Endothelial cell of umbilical vein (primary cell): Measurements from ENCODE around the gene TTYH2. TPM values are rescaled to one million over a fixed set of nuclear protein-coding genes. Genes with fewer than 3 reads are reported as not detected.

Source experiments
- BruUV-seq: library from RNA; stranded (reverse); fragments of 400-500 nt; replicated peaks from 2 replicates; lab custom pipeline; 2021; lab: Mats Ljungman, UMichigan
- CTCF ChIA-PET: fragments of 300-600, 350-600 bp; sonication (Branson Sonifier 250); formaldehyde crosslinking; loops from one replicate; lab custom pipeline; 2021; ENCODE audit warnings: antibody characterized with exemption, inconsistent platforms; lab: Charles Lee
- POLR2A ChIA-PET: fragments of 300-600, 350-600 bp; sonication (Branson Sonifier 250); formaldehyde crosslinking; loops from one replicate; lab custom pipeline; 2021; ENCODE audit warnings: antibody characterized with exemption, inconsistent platforms; lab: Charles Lee
- DNase-seq: peaks from one replicate; pipeline ENCODE4 v3.0.0-alpha.2; 2011; ENCODE audit warnings: low read depth, low spot score
- FAIRE-seq: peaks from 2 replicates; lab custom pipeline; 2011; peaks lifted over from hg19 to GRCh38; lab: Jason Lieb, UNC
- H2AFZ ChIP-seq: 2 replicates; pipeline ENCODE4 v1.6.0; 2012; ENCODE audit warnings: low read depth, low read length, control low read depth, inconsistent platforms
- H3K27ac ChIP-seq: 2 replicates; pipeline ENCODE4 v1.5.1; 2011; ENCODE audit warnings: low read depth, mild to moderate bottlenecking, control low read depth, low read length, moderate library complexity; ENCODE audit not compliant: insufficient read depth
- H3K27me3 ChIP-seq, 2 experiments: 2 replicates each; pipeline versions ENCODE4 v1.6.0 to v1.6.1; 2011; ENCODE audit warnings: low read length in 2 of 2, mixed read lengths in 1 of 2; ENCODE audit not compliant: control insufficient read depth in 2 of 2, insufficient read depth in 2 of 2
- H3K36me3 ChIP-seq, 2 experiments: 2 replicates in 1 of 2; 3 replicates in 1 of 2; pipeline ENCODE4 v1.5.1; 2011; ENCODE audit warnings: low read length in 2 of 2, mild to moderate bottlenecking in 1 of 2, moderate library complexity in 1 of 2; ENCODE audit not compliant: control insufficient read depth in 2 of 2, insufficient read depth in 2 of 2; ENCODE audit errors: extremely low read depth in 1 of 2
- H3K4me1 ChIP-seq: 3 replicates; pipeline ENCODE4 v1.5.1; 2011; ENCODE audit warnings: mild to moderate bottlenecking, low read length; ENCODE audit not compliant: control insufficient read depth, insufficient read depth; ENCODE audit errors: extremely low read depth
- H3K4me2 ChIP-seq: 2 replicates; pipeline ENCODE4 v1.6.1; 2011; ENCODE audit warnings: low read length, control low read depth, mixed read lengths; ENCODE audit not compliant: insufficient read depth
- H3K4me3 ChIP-seq, 3 experiments: fragments of 200-600 bp in 1 of 3; sonication (generic), shearing (Covaris generic) in 1 of 3; replicated peaks in 1 of 3; 2 replicates each; pipeline ENCODE4 v1.5.1; 2011 to 2016; ENCODE audit warnings: control low read depth in 3 of 3, low read length in 3 of 3, mild to moderate bottlenecking in 2 of 3, inconsistent platforms in 1 of 3, low read depth in 1 of 3, moderate library complexity in 1 of 3; ENCODE audit not compliant: insufficient read depth in 1 of 3
- H3K79me2 ChIP-seq: 2 replicates; pipeline ENCODE4 v1.6.0; 2012; ENCODE audit warnings: low read length, inconsistent platforms; ENCODE audit not compliant: control insufficient read depth, insufficient read depth
- H3K9ac ChIP-seq: replicated peaks from 2 replicates; pipeline ENCODE3; 2011; ENCODE audit warnings: low read length, control low read depth; ENCODE audit not compliant: insufficient read depth; ENCODE audit errors: extremely low read depth
- H3K9me1 ChIP-seq: replicated peaks from 3 replicates; pipeline ENCODE4 v1.6.0; 2011; ENCODE audit warnings: mild to moderate bottlenecking, low read length; ENCODE audit not compliant: control insufficient read depth, insufficient read depth; ENCODE audit errors: extremely low read depth
- H3K9me3 ChIP-seq: replicated peaks from 2 replicates; pipeline ENCODE4 v1.5.1; 2012; ENCODE audit warnings: low read length, inconsistent platforms; ENCODE audit not compliant: control insufficient read depth, insufficient read depth
- H4K20me1 ChIP-seq: replicated peaks from 2 replicates; pipeline ENCODE3; 2011; ENCODE audit warnings: mild to moderate bottlenecking, low read length; ENCODE audit not compliant: control insufficient read depth, insufficient read depth; ENCODE audit errors: extremely low read depth
- EZH2 ChIP-seq: IDR thresholded peaks from 2 replicates; pipeline ENCODE4 v1.6.1; 2012; ENCODE audit warnings: borderline replicate concordance, low read depth, mild to moderate bottlenecking, moderate library complexity, low read length, inconsistent platforms; ENCODE audit not compliant: severe bottlenecking
- FOS ChIP-seq: IDR thresholded peaks from 2 replicates; pipeline ENCODE4 v1.6.1; 2011; ENCODE audit warnings: mild to moderate bottlenecking, low read length, moderate library complexity, borderline replicate concordance; ENCODE audit not compliant: insufficient read depth
- GATA2 ChIP-seq: IDR thresholded peaks from 2 replicates; pipeline ENCODE4 v1.7.0; 2011; ENCODE audit warnings: low read depth, mild to moderate bottlenecking, moderate library complexity, mixed read lengths, low read length; ENCODE audit not compliant: insufficient read length, insufficient read depth
- JUN ChIP-seq: IDR thresholded peaks from 2 replicates; pipeline ENCODE4 v1.6.1; 2011; ENCODE audit warnings: borderline replicate concordance, low read depth; ENCODE audit not compliant: insufficient read length, insufficient read depth
- MYC ChIP-seq: IDR thresholded peaks from one replicate; pipeline ENCODE4 v1.6.1; 2011; ENCODE audit warnings: mild to moderate bottlenecking, low read depth, low read length
- POLR2A ChIP-seq: IDR thresholded peaks from 2 replicates; pipeline ENCODE4 v1.6.1; 2012; ENCODE audit warnings: low read depth, mild to moderate bottlenecking, control low read depth, low read length
- POLR2AphosphoS5 ChIP-seq: IDR thresholded peaks from 2 replicates; pipeline ENCODE4 v1.6.1; 2012; ENCODE audit warnings: low read depth, mild to moderate bottlenecking, control low read depth, low read length, moderate library complexity; ENCODE audit not compliant: insufficient read depth
- dilution Hi-C: fragments of 300-500 bp; cut with MboI; formaldehyde crosslinking; loops from one replicate; pipeline ENCODE4 v1.15.0; 2019; ENCODE audit warnings: low sequenced_read_pairs; ENCODE audit not compliant: extremely low pct_ligation_motif_present
- intact Hi-C: fragments of 100-400 bp; cut with micrococcal nuclease; formaldehyde crosslinking; loops from one replicate; pipeline ENCODE4 v1.10.0; 2022
- polyA plus RNA-seq, 4 experiments: library from polyadenylated mRNA; depleted of rRNA in 3 of 4; stranded (reverse) in 3 of 4; unstranded in 1 of 4; fragments of >200 nt; gene quantifications; 2 replicates each; pipeline versions ENCODE4 v1.2.1 to v1.2.3, GENCODE V29; 2011 to 2012; ENCODE audit warnings: missing spikeins in 1 of 4
- total RNA-seq: library from RNA; stranded (reverse); gene quantifications from 2 replicates; pipeline ENCODE4 v1.2.3, GENCODE V29; 2021
- TF ChIP-seq, protein P1 (sequence below): IDR thresholded peaks from 2 replicates; pipeline ENCODE4 v1.6.1; 2011; ENCODE audit not compliant: insufficient read depth, insufficient read length
- TF ChIP-seq, protein P2 (sequence below), 2 donors: IDR thresholded peaks; 1 replicate in 1 of 2; 2 replicates in 1 of 2; pipeline ENCODE4 v1.5.1; 2011; ENCODE audit warnings: low read length in 2 of 2, mild to moderate bottlenecking in 2 of 2, moderate library complexity in 2 of 2, control low read depth in 1 of 2, inconsistent platforms in 1 of 2, low read depth in 1 of 2; ENCODE audit not compliant: insufficient read depth in 1 of 2; ENCODE audit errors: extremely low read depth in 1 of 2

TTYH2 gene
- total and polyA plus RNA-seq, 2 donors (not counting 3 experiments of a cell fraction or from before 2014, with no cell fraction given), result 0.75 to 2.0 TPM

DNA sequence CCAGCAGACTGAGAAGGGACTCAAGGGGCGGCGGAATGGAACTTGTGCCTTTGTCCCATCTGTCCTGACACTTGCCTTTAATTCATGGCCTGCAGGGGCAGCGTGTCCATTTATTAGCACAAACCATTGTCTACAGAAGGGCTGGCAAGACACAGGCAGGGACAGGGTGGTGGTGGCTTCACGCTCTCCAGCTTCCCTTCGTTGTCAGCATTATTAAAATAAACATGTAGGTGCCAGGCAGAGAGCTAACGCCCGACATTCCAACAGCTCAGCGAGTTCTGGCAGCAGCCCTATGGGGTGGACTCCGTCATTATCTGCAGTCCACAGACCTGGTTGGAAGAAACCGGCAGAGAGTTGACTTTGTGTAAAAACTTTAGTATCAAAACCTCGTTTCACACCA is 77.0 kb downstream of the TTYH2 start:
- Histone ChIP-seq H3K79me2 (no peaks in the 10 kb centered on the region), H3K9ac (no peak overlapping the region), H3K27me3 (no peaks in the 10 kb centered on the region), H3K4me2 (no peak overlapping the region), H4K20me1 (no peaks in the 10 kb centered on the region), H3K27ac (no peak overlapping the region), H3K9me1 (no peaks in the 10 kb centered on the region), H3K9me3 (no peaks in the 10 kb centered on the region), H3K4me1 (no peaks in the 10 kb centered on the region), H3K36me3 (no peaks in the 10 kb centered on the region), H3K4me3 (no peak overlapping the region), H2AFZ (no peak overlapping the region)
- CTCF ChIA-PET, result interaction anchor here (1.0 to 1.4 kb wide), 2 partner anchors 11 to 91 kb away, joined by 3 to 5 read pairs; no protein-coding TSS in a partner anchor
- no peak for FAIRE-seq
- TF ChIP-seq, protein P1, sequence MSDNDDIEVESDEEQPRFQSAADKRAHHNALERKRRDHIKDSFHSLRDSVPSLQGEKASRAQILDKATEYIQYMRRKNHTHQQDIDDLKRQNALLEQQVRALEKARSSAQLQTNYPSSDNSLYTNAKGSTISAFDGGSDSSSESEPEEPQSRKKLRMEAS, result no peak
- dilution Hi-C loops, result no loop called here
- POLR2A ChIA-PET, result no interaction called here
- no TSS peak for BruUV-seq
- DNase-seq, result no peak
- intact Hi-C loops, result no loop called here

DNA sequence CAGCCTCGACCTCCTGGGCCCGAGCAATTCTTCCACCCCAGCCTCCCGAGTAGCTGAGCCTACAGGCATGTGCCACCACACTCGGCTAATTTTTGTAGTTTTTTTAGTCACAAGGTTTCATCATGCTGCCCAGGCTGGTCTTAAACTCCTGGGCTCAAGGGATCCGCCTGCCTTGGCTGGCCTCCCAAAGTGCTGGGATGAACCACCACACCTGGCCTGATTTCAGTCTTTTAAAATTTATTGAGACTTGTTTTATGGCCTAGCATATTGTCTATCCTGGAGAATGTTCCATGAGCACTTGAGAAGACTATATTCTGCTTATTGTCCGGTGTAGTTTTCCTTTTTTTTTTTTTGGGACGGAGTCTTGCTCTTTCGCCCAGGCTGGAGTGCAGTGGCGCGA is 79.1 kb downstream of the TTYH2 start:
- intact Hi-C loops (no loop called here), dilution Hi-C loops (no loop called here)
- FAIRE-seq (no peak), DNase-seq (no peak)
- Histone ChIP-seq H3K27ac (no peak overlapping the region), H3K4me1 (no peaks in the 10 kb centered on the region), H3K9me1 (no peaks in the 10 kb centered on the region), H4K20me1 (no peaks in the 10 kb centered on the region), H3K9ac (no peak overlapping the region), H3K9me3 (no peaks in the 10 kb centered on the region), H3K4me2 (no peak overlapping the region), H2AFZ (no peak overlapping the region), H3K36me3 (no peaks in the 10 kb centered on the region), H3K4me3 (no peak overlapping the region), H3K79me2 (no peaks in the 10 kb centered on the region), H3K27me3 (no peaks in the 10 kb centered on the region)
- BruUV-seq, result no TSS peak
- ChIA-PET POLR2A (no interaction called here), CTCF (no interaction called here)
- TF ChIP-seq, protein P2, sequence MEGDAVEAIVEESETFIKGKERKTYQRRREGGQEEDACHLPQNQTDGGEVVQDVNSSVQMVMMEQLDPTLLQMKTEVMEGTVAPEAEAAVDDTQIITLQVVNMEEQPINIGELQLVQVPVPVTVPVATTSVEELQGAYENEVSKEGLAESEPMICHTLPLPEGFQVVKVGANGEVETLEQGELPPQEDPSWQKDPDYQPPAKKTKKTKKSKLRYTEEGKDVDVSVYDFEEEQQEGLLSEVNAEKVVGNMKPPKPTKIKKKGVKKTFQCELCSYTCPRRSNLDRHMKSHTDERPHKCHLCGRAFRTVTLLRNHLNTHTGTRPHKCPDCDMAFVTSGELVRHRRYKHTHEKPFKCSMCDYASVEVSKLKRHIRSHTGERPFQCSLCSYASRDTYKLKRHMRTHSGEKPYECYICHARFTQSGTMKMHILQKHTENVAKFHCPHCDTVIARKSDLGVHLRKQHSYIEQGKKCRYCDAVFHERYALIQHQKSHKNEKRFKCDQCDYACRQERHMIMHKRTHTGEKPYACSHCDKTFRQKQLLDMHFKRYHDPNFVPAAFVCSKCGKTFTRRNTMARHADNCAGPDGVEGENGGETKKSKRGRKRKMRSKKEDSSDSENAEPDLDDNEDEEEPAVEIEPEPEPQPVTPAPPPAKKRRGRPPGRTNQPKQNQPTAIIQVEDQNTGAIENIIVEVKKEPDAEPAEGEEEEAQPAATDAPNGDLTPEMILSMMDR (IDR thresholded peaks at IDR 0.05; ENCODE audit: extremely low read depth in 1 of 2, insufficient read depth in 1 of 2, low read depth in 1 of 2, low read length in 2 of 2), result no peak
- no peak for TF ChIP-seq MYC
- TF ChIP-seq, protein P1, result no peak
- no peak for TF ChIP-seq EZH2
- TF ChIP-seq POLR2AphosphoS5, result no peak
- no peak for TF ChIP-seq POLR2A
- TF ChIP-seq JUN, result no peak
- no peak for TF ChIP-seq GATA2
- no peak for TF ChIP-seq FOS
